Activated naive CD8-positive, alpha-beta T cell treated with anti-CD3 and anti-CD28 coated beads, Interleukin-2, amount 10 ng/mL, durations not matched to agents 7 days and 5 days (primary cell): ENCODE results near the gene ASIC2. TPM values are rescaled to one million over a fixed set of nuclear protein-coding genes. Genes with fewer than 3 reads are reported as not detected.
A peak's percentile ranks its signal among the peaks of the same experiment; 100 is the strongest.
"Not testable (repeated sequence)": the region's sequence is repeated elsewhere in the genome, so short reads cannot be mapped to it uniquely, and the experiment has no call there.

Source experiments
- ATAC-seq: fragments of 150-1000 bp; cut with Tn5 transposase; one replicate; pipeline ENCODE4 v1.10.0; 2021; ENCODE audit warnings: low read depth, moderate library complexity
- POLR2A ChIA-PET: fragments of 350-600 bp; sonication (Branson Sonifier 250); formaldehyde crosslinking; loops from one replicate; lab custom pipeline; 2021; ENCODE audit warnings: antibody characterized with exemption; lab: Charles Lee
- DNase-seq: peaks from one replicate; pipeline ENCODE4 v3.0.0; 2021
- H3K27ac Mint-ChIP-seq: one replicate; pipeline ENCODE4 v1.8.0; 2022; ENCODE audit warnings: mild to moderate bottlenecking, mixed read lengths
- H3K27me3 Mint-ChIP-seq: one replicate; pipeline ENCODE4 v1.8.0; 2022; ENCODE audit warnings: mild to moderate bottlenecking, moderate library complexity, mixed read lengths
- H3K36me3 Mint-ChIP-seq: one replicate; pipeline ENCODE4 v1.8.0; 2021; ENCODE audit warnings: mild to moderate bottlenecking, mixed read lengths
- H3K4me1 Mint-ChIP-seq: one replicate; pipeline ENCODE4 v1.8.0; 2021; ENCODE audit warnings: mixed read lengths
- H3K4me3 Mint-ChIP-seq: one replicate; pipeline ENCODE4 v1.8.0; 2022; ENCODE audit warnings: mild to moderate bottlenecking, moderate library complexity, mixed read lengths
- H3K9me3 Mint-ChIP-seq: one replicate; pipeline ENCODE4 v1.8.0; 2021; ENCODE audit warnings: mixed read lengths
- total RNA-seq, 2 experiments: library from RNA; stranded (reverse); gene quantifications; one replicate each; pipeline ENCODE4 v1.2.3, GENCODE V29; 2021

ASIC2 gene
- total RNA-seq, 2 experiments from 2014 or later, result not detected

GRCh38 chr17:33002246-33002645 lies 290.8 kb downstream of the ASIC2 start:
- DNase-seq, result no peak
- H3K36me3 Mint-ChIP-seq, result no peaks in the 10 kb centered on the region
- no peak overlapping the region for H3K27ac Mint-ChIP-seq
- no peak overlapping the region for H3K4me3 Mint-ChIP-seq
- H3K9me3 Mint-ChIP-seq, result no peaks in the 10 kb centered on the region
- POLR2A ChIA-PET, result no interaction called here
- peaks cover 8% of the 10 kb centered on the region for H3K27me3 Mint-ChIP-seq
- H3K4me1 Mint-ChIP-seq, result peaks cover 4% of the 10 kb centered on the region
- no peak for ATAC-seq

- Mint-ChIP-seq H3K36me3 (no peaks in the 10 kb centered on the region), H3K27ac (no peak overlapping the region), H3K9me3 (no peaks in the 10 kb centered on the region), H3K4me3 (no peak overlapping the region), H3K27me3 (peaks cover 6% of the 10 kb centered on the region), H3K4me1 (peaks cover 4% of the 10 kb centered on the region)
- DNase-seq (no peak), ATAC-seq (no peak)
- POLR2A ChIA-PET, result no interaction called here
Measured at GRCh38 chr17:32998887-32999228, 294.2 kb downstream of the ASIC2 start.

DNA sequence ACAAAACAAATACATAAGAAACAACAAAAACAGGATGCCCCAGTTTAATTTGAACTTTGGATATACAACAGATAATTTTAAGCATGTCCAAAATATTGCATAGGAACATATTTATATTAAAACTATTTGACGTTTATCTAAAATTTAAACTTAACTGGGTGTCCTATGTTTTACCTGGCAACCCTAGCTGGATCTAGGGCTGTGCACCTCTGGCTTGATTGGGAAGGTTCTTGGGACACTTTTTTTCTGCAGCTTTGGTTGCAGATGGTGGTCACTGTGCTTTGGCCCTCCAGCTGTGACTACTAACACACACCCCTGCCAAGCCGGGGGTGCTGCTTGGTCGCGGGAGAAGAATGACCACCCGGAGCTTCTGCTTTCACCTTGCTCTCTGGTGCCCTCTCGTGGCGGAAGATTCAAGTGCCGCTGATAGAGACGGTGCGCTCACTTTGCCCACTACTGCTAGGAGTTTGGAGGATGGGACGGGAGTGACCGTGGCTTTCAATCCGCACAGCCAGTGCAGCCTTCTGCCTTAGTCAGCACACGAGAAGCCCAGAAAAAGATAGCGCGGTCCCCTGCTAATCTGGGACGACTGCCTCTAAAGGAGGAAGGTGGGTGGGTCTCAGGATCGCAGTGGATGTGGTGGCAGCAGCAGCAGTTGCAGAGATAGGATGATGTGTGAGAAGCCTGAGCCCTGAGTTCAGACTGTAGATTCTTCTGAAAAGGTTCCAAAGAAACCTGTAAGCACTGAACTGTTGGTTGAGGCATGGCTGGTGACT lies 294.8 kb downstream of the ASIC2 start:
- peak; percentile 77 for DNase-seq
- H3K9me3 Mint-ChIP-seq, result no peaks in the 10 kb centered on the region
- H3K4me3 Mint-ChIP-seq, result no peak overlapping the region
- peaks cover 4% of the 10 kb centered on the region for H3K4me1 Mint-ChIP-seq
- no peaks in the 10 kb centered on the region for H3K36me3 Mint-ChIP-seq
- POLR2A ChIA-PET, result no interaction called here
- H3K27ac Mint-ChIP-seq, result no peak overlapping the region
- H3K27me3 Mint-ChIP-seq, result peaks cover 6% of the 10 kb centered on the region
- peak; percentile 61 for ATAC-seq

GRCh38 chr17:32995416-32996045 lies 297.6 kb downstream of the ASIC2 start:
- DNase-seq, result no peak
- Mint-ChIP-seq H3K9me3 (no peaks in the 10 kb centered on the region), H3K4me1 (peaks cover 4% of the 10 kb centered on the region), H3K36me3 (no peaks in the 10 kb centered on the region), H3K27me3 (peaks cover 10% of the 10 kb centered on the region), H3K27ac (no peak overlapping the region), H3K4me3 (no peak overlapping the region)
- POLR2A ChIA-PET, result interaction anchor here (0.7 kb wide), 3 partner anchors 72 to 1933 kb away, joined by 3 to 5 read pairs (median 4); no protein-coding TSS in a partner anchor
- no peak for ATAC-seq

DNA sequence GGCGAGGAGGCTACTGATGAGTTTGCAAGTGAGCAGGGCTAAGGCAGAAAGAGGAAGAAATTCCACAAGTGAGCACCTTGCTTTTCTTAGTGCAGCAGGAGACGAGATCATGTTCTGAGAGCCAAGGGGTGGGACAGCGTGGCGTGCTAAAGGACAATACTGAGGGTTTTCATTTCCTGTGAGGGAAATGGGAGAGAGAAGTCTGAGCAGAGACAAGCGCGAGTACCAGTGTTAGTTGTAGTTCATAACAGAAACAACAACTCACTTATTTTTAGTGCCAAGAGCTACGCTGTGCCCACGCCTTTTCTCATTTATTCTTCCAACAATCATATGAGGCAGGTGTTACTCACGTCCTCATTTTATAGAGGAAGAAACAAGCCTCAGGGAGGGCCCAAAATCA lies 299.1 kb downstream of the ASIC2 start:
- DNase-seq (no peak), ATAC-seq (no peak)
- Mint-ChIP-seq H3K4me1 (peaks cover 4% of the 10 kb centered on the region), H3K9me3 (peaks cover 4% of the 10 kb centered on the region), H3K27me3 (peaks cover 5% of the 10 kb centered on the region), H3K27ac (no peak overlapping the region), H3K36me3 (no peaks in the 10 kb centered on the region), H3K4me3 (no peak overlapping the region)
- POLR2A ChIA-PET, result no interaction called here

- Mint-ChIP-seq H3K4me1 (no peaks in the 10 kb centered on the region), H3K4me3 (no peak overlapping the region), H3K27ac (no peak overlapping the region), H3K27me3 (peaks cover 4% of the 10 kb centered on the region), H3K36me3 (no peaks in the 10 kb centered on the region), H3K9me3 (peaks cover 13% of the 10 kb centered on the region)
- no peak for DNase-seq
- POLR2A ChIA-PET, result no interaction called here
- ATAC-seq, result no peak
Measured at GRCh38 chr17:32992321-32993033, 300.6 kb downstream of the ASIC2 start.

DNA sequence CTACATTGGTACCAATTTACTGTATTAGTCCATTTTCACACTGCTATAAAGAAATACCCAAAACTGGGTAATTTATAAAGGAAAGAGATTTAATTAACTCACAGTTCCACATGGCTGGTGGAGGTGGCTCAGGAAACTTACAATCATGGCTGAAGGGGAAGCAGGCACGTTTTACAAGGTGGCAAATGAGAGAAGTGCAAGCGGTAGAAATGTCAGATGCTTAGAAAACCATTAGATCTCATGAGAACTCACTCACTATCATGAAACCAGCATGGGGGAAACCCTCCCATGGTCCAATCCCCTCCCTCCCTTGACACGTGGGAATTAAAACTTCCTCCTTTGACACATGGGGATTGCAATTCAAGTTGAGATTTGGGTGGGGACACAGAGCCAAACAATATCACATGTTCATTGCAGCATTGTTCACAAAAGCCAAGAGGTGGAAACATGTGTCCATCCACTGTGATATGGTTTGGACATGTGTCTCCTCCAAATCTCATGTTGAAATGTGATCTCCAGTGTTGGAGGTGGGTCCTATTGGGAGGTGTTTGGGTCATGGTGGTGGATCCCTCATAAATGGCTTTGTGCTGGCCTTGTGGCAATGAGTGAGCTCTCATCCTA lies 304.5 kb downstream of the ASIC2 start:
- no peaks in the 10 kb centered on the region for H3K4me1 Mint-ChIP-seq
- DNase-seq, result no peak
- peaks cover 13% of the 10 kb centered on the region for H3K9me3 Mint-ChIP-seq
- no peak overlapping the region for H3K27ac Mint-ChIP-seq
- H3K4me3 Mint-ChIP-seq, result no peak overlapping the region
- no peak for ATAC-seq
- POLR2A ChIA-PET, result no interaction called here
- no peaks in the 10 kb centered on the region for H3K36me3 Mint-ChIP-seq
- H3K27me3 Mint-ChIP-seq, result peaks cover 7% of the 10 kb centered on the region

GRCh38 chr17:32987868-32988267 lies 305.2 kb downstream of the ASIC2 start:
- H3K4me3 Mint-ChIP-seq, H3K4me1 Mint-ChIP-seq, DNase-seq, POLR2A ChIA-PET, H3K27me3 Mint-ChIP-seq, H3K27ac Mint-ChIP-seq, ATAC-seq, H3K36me3 Mint-ChIP-seq: not testable (repeated sequence)
- peaks cover 13% of the 10 kb centered on the region for H3K9me3 Mint-ChIP-seq

GRCh38 chr17:32987453-32987805 lies 305.7 kb downstream of the ASIC2 start:
- H3K27me3 Mint-ChIP-seq, H3K4me3 Mint-ChIP-seq, H3K4me1 Mint-ChIP-seq, POLR2A ChIA-PET, ATAC-seq, DNase-seq, H3K27ac Mint-ChIP-seq, H3K36me3 Mint-ChIP-seq: not testable (repeated sequence)
- H3K9me3 Mint-ChIP-seq, result peaks cover 13% of the 10 kb centered on the region

- no peak for DNase-seq
Measured at GRCh38 chr17:32985050-32985756, 307.9 kb downstream of the ASIC2 start.

DNA sequence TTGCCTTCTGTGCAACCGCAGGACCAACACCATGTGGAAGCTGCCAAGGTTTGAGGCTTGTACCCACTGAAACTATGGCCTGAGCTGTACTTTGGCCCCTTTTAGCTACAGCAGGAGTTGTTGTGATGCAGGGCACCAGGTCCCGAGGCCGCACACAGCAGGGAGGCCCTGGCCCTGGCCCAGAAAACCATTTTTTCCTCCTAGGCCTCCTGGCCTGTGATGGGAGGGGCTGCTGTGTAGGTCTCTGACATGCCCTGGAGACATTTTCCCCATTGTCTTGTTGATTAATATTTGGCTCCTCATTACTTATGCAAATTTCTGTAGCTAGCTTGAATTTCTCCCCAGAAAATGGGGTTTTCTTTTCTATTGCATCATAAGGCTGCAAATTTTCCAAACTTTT lies 311.5 kb downstream of the ASIC2 start:
- H3K27me3 Mint-ChIP-seq, DNase-seq, POLR2A ChIA-PET, H3K9me3 Mint-ChIP-seq, ATAC-seq, H3K4me1 Mint-ChIP-seq, H3K36me3 Mint-ChIP-seq, H3K27ac Mint-ChIP-seq, H3K4me3 Mint-ChIP-seq: not testable (repeated sequence)

More at GRCh38 chr17:32985050-32985756, 307.9 kb downstream of the ASIC2 start:
- Mint-ChIP-seq H3K27ac (no peak overlapping the region), H3K4me3 (no peak overlapping the region), H3K4me1 (no peaks in the 10 kb centered on the region), H3K36me3 (no peaks in the 10 kb centered on the region), H3K27me3 (peaks cover 3% of the 10 kb centered on the region), H3K9me3 (peaks cover 20% of the 10 kb centered on the region)
- no peak for ATAC-seq
- POLR2A ChIA-PET, result no interaction called here

GRCh38 chr17:32980230-32980629 lies 312.9 kb downstream of the ASIC2 start:
- ATAC-seq (no peak), DNase-seq (no peak)
- Mint-ChIP-seq H3K9me3 (peaks cover 7% of the 10 kb centered on the region), H3K27ac (no peak overlapping the region), H3K4me3 (no peak overlapping the region), H3K27me3 (peaks cover 3% of the 10 kb centered on the region), H3K36me3 (no peaks in the 10 kb centered on the region), H3K4me1 (no peaks in the 10 kb centered on the region)
- POLR2A ChIA-PET, result no interaction called here

- no peak for ATAC-seq
- H3K9me3 Mint-ChIP-seq, result peaks cover 2% of the 10 kb centered on the region
- DNase-seq, result no peak
- POLR2A ChIA-PET, result no interaction called here
- H3K27me3 Mint-ChIP-seq, result peaks cover 5% of the 10 kb centered on the region
- H3K4me1 Mint-ChIP-seq, result no peaks in the 10 kb centered on the region
- no peak overlapping the region for H3K4me3 Mint-ChIP-seq
- H3K36me3 Mint-ChIP-seq, result no peaks in the 10 kb centered on the region
- no peak overlapping the region for H3K27ac Mint-ChIP-seq
Measured at GRCh38 chr17:32976605-32977004, 316.5 kb downstream of the ASIC2 start.
